Activated gamma-delta T cell (primary cell): ENCODE measurements around the gene PPIP5K1.
"Not testable (repeated sequence)": the region's sequence is repeated elsewhere in the genome, so short reads cannot be mapped to it uniquely, and the experiment has no call there.

Source experiments
- DNase-seq: peaks from one replicate; lab custom pipeline; 2025; lab: John Stamatoyannopoulos, UW

PPIP5K1 gene

GRCh38 chr15:43545426-43545825, 44.6 kb downstream of the PPIP5K1 start:
- DNase-seq, result no peak

GRCh38 chr15:43544266-43544665, 45.7 kb downstream of the PPIP5K1 start:
- no peak for DNase-seq

- no peak for DNase-seq
Measured at GRCh38 chr15:43541785-43542184, 48.2 kb downstream of the PPIP5K1 start.

- no peak for DNase-seq
Measured at GRCh38 chr15:43538091-43538490, 51.9 kb downstream of the PPIP5K1 start.

GRCh38 chr15:43534897-43535296, 55.1 kb downstream of the PPIP5K1 start:
- DNase-seq, result no peak

GRCh38 chr15:43532826-43533225, 57.2 kb downstream of the PPIP5K1 start:
- DNase-seq, result not testable (repeated sequence)

- DNase-seq, result no peak
Measured at GRCh38 chr15:43531018-43531670, 58.9 kb downstream of the PPIP5K1 start.

GRCh38 chr15:43529587-43530345, 60.2 kb downstream of the PPIP5K1 start:
- DNase-seq, result no peak

GRCh38 chr15:43529141-43529540, 60.9 kb downstream of the PPIP5K1 start:
- no peak for DNase-seq

GRCh38 chr15:43528542-43529007, 61.4 kb downstream of the PPIP5K1 start:
- DNase-seq, result no peak

GRCh38 chr15:43527802-43528541, 62.0 kb downstream of the PPIP5K1 start:
- no peak for DNase-seq

GRCh38 chr15:43527016-43527801, 62.8 kb downstream of the PPIP5K1 start:
- DNase-seq, result no peak

- no peak for DNase-seq
Measured at GRCh38 chr15:43526261-43526930, 63.6 kb downstream of the PPIP5K1 start.

- DNase-seq, result no peak
Measured at GRCh38 chr15:43525131-43525530, 64.9 kb downstream of the PPIP5K1 start.

- DNase-seq, result no peak
Measured at GRCh38 chr15:43524254-43524845, 65.7 kb downstream of the PPIP5K1 start.

GRCh38 chr15:43523646-43524045, 66.4 kb downstream of the PPIP5K1 start:
- DNase-seq, result no peak

- DNase-seq, result no peak
Measured at GRCh38 chr15:43522247-43522646, 67.8 kb downstream of the PPIP5K1 start.

GRCh38 chr15:43521419-43521818, 68.6 kb downstream of the PPIP5K1 start:
- no peak for DNase-seq

- no peak for DNase-seq
Measured at GRCh38 chr15:43520138-43520537, 69.9 kb downstream of the PPIP5K1 start.

- no peak for DNase-seq
Measured at GRCh38 chr15:43519196-43519595, 70.8 kb downstream of the PPIP5K1 start.

- no peak for DNase-seq
Measured at GRCh38 chr15:43518197-43518761, 71.7 kb downstream of the PPIP5K1 start.
